Gastrocnemius medialis (tissue), 4 donors: ENCODE data around the gene RNU5D-1.

Source experiments
- CTCF ChIP-seq, 5 experiments: fragments of 450-650 bp in 3 of 5; fragments of 200-600 bp in 2 of 5; sonication (generic) in 2 of 5; IDR thresholded peaks in 4 of 5; conservative IDR thresholded peaks in 1 of 5; 1 replicate in 4 of 5; 2 replicates in 1 of 5; pipeline ENCODE4 v1.5.1; 2016 to 2019; ENCODE audit warnings: antibody characterized with exemption in 5 of 5, mild to moderate bottlenecking in 3 of 5, moderate library complexity in 3 of 5
- POLR2A ChIP-seq, 2 donors: fragments of 450-650 bp; IDR thresholded peaks; one replicate each; pipeline ENCODE4 v1.6.1; 2017; ENCODE audit warnings: antibody characterized with exemption in 2 of 2, mild to moderate bottlenecking in 2 of 2, moderate library complexity in 2 of 2

GRCh38 chr1:44723496-44724295, 7.3 kb downstream of the RNU5D-1 start:
- TF ChIP-seq CTCF (IDR thresholded peaks at IDR 0.05 in 4 of 5, conservative IDR thresholded peaks at IDR 0.05 in 1 of 5) (no peak), POLR2A (IDR thresholded peaks at IDR 0.05) (no peak)
